K562 (cell line): ENCODE results near the gene AMMECR1. TPM values are rescaled to one million over a fixed set of nuclear protein-coding genes. Genes with fewer than 3 reads are reported as not detected.

Experiments used
- ARNT ChIP-seq, 2 experiments: fragments of 450-650 bp; IDR thresholded peaks; 2 replicates each; pipeline ENCODE4 v1.6.1; 2016; ENCODE audit warnings: mild to moderate bottlenecking in 1 of 2
- BMI1 ChIP-seq: fragments of 150-350 bp; IDR thresholded peaks from 2 replicates; pipeline ENCODE4 v1.6.1; 2014; ENCODE audit warnings: low read length
- C11orf30 ChIP-seq: fragments of 450-650 bp; IDR thresholded peaks from 2 replicates; pipeline ENCODE4 v1.6.1; 2016; ENCODE audit warnings: low read depth, mild to moderate bottlenecking
- FOXA3 ChIP-seq, 2 experiments: fragments of 450-650 bp in 1 of 2; sonication (generic) in 1 of 2; formaldehyde crosslinking; IDR thresholded peaks in 1 of 2; conservative IDR thresholded peaks in 1 of 2; 2 replicates each; pipeline versions ENCODE4 v1.4.0 to v1.8.0; 2020 to 2022; ENCODE audit warnings: mild to moderate bottlenecking in 2 of 2, missing genetic modification reagents in 1 of 2
- GATAD2A ChIP-seq: fragments of 450-650 bp; IDR thresholded peaks from 2 replicates; pipeline ENCODE4 v1.6.1; 2017
- HCFC1 ChIP-seq: IDR thresholded peaks from 2 replicates; pipeline ENCODE4 v1.6.1; 2012; ENCODE audit warnings: low read depth, low read length, improper control_type of control experiment
- HLTF ChIP-seq: fragments of 450-650 bp; IDR thresholded peaks from 2 replicates; pipeline ENCODE4 v1.6.1; 2016
- JUNB ChIP-seq: fragments of 450-650 bp; formaldehyde crosslinking; conservative IDR thresholded peaks from 2 replicates; pipeline ENCODE4 v1.4.0; 2020; ENCODE audit warnings: mild to moderate bottlenecking
- JUND ChIP-seq, 2 experiments: IDR thresholded peaks; 2 replicates in 1 of 2; 3 replicates in 1 of 2; pipeline ENCODE4 v1.6.1; 2011; ENCODE audit warnings: borderline replicate concordance in 2 of 2, low read depth in 2 of 2, low read length in 2 of 2, improper control_type of control experiment in 1 of 2, missing biosample characterization in 1 of 2, missing genetic modification characterization in 1 of 2, missing genetic modification reagents in 1 of 2
- MXI1 ChIP-seq: IDR thresholded peaks from 2 replicates; pipeline ENCODE4 v1.6.1; 2011; ENCODE audit warnings: low read depth, mild to moderate bottlenecking, improper control_type of control experiment, low read length
- POLR2AphosphoS2 ChIP-seq: IDR thresholded peaks from 2 replicates; pipeline ENCODE4 v1.6.1; 2012; ENCODE audit warnings: low read length, improper control_type of control experiment
- SMAD2 ChIP-seq: fragments of 150-350 bp; IDR thresholded peaks from 2 replicates; pipeline ENCODE4 v1.6.1; 2014; ENCODE audit warnings: low read depth, mild to moderate bottlenecking, low read length
- SRSF3 ChIP-seq: fragments of 200-400 bp; formaldehyde crosslinking; IDR thresholded peaks from 2 replicates; pipeline ENCODE4 v1.6.1; 2016; ENCODE audit warnings: mild to moderate bottlenecking, low read length, moderate library complexity; ENCODE audit not compliant: insufficient read depth
- STAG1 ChIP-seq: sonication (generic); formaldehyde crosslinking; IDR thresholded peaks from 2 replicates; pipeline ENCODE4 v1.5.0; 2020; ENCODE audit warnings: missing genetic modification reagents, borderline replicate concordance
- TGIF2 ChIP-seq: sonication (generic); formaldehyde crosslinking; IDR thresholded peaks from 2 replicates; pipeline ENCODE4 v1.8.1; 2022; ENCODE audit warnings: mild to moderate bottlenecking, missing genetic modification reagents, moderate library complexity
- TSC22D4 ChIP-seq: fragments of 450-650 bp; IDR thresholded peaks from 2 replicates; pipeline ENCODE4 v1.6.1; 2016; ENCODE audit warnings: missing genetic modification characterization, missing biosample characterization, control low read depth
- ZNF232 ChIP-seq: sonication (generic); formaldehyde crosslinking; IDR thresholded peaks from 2 replicates; pipeline ENCODE4 v1.8.0; 2022; ENCODE audit warnings: mild to moderate bottlenecking, missing genetic modification reagents
- ZNF253 ChIP-seq: fragments of 250-450 bp; sonication (Bioruptor Pico); conservative IDR thresholded peaks from 2 replicates; pipeline ENCODE4 v1.6.1; 2021; ENCODE audit warnings: mild to moderate bottlenecking
- ZNF347 ChIP-seq: fragments of 450-650 bp; formaldehyde crosslinking; IDR thresholded peaks from 2 replicates; pipeline ENCODE4 v1.4.0; 2020; ENCODE audit warnings: low read depth, mild to moderate bottlenecking, moderate library complexity
- ZNF384 ChIP-seq: IDR thresholded peaks from 2 replicates; pipeline ENCODE4 v1.6.1; 2012; ENCODE audit warnings: low read depth, low read length, improper control_type of control experiment
- polyA plus RNA-seq, 8 experiments: library from polyadenylated mRNA; depleted of rRNA in 4 of 8; stranded (reverse) in 5 of 8; unstranded in 3 of 8; fragments of >200 nt; fragmentation: Nextera tagmentation in 2 of 8; fragmentation: Illumina TruSeq in 1 of 8; extraction: Ambion mirVana in 2 of 8; extraction: Trizol in 1 of 8; gene quantifications; 2 replicates each; pipeline versions ENCODE4 v1.2.1 to v1.2.3, GENCODE V29; 2011 to 2014; ENCODE audit warnings: inconsistent platforms in 1 of 8, missing spikeins in 1 of 8
- total RNA-seq, 7 experiments: library from RNA; depleted of rRNA in 6 of 7; stranded (reverse); fragments of >200 nt in 6 of 7; fragmentation: Illumina TruSeq in 2 of 7; extraction: Trizol in 2 of 7; gene quantifications; 2 replicates each; pipeline versions ENCODE4 v1.2.1 to v1.2.3, GENCODE V29; 2011 to 2021; ENCODE audit warnings: low replicate concordance in 1 of 7
- TF ChIP-seq, protein P1 (sequence below): sonication (generic); formaldehyde crosslinking; IDR thresholded peaks from 2 replicates; pipeline ENCODE4 v1.8.1; 2023; ENCODE audit warnings: mild to moderate bottlenecking, missing genetic modification reagents
- TF ChIP-seq, protein P2 (sequence below), 2 experiments: IDR thresholded peaks; 2 replicates each; pipeline ENCODE4 v1.6.1; 2011; ENCODE audit warnings: borderline replicate concordance in 1 of 2, control low read depth in 1 of 2, low read depth in 1 of 2, low read length in 1 of 2, mild to moderate bottlenecking in 1 of 2, mixed read lengths in 1 of 2, moderate library complexity in 1 of 2; ENCODE audit not compliant: insufficient read depth in 1 of 2, insufficient read length in 1 of 2, poor library complexity in 1 of 2, severe bottlenecking in 1 of 2; ENCODE audit errors: extremely low read depth in 1 of 2

Gene AMMECR1
- total and polyA plus RNA-seq, 9 of the 15 experiments (the other 6 are each of a cell fraction or from before 2014, with no cell fraction given): 13.9 to 36.7 (median 23.6) TPM

DNA sequence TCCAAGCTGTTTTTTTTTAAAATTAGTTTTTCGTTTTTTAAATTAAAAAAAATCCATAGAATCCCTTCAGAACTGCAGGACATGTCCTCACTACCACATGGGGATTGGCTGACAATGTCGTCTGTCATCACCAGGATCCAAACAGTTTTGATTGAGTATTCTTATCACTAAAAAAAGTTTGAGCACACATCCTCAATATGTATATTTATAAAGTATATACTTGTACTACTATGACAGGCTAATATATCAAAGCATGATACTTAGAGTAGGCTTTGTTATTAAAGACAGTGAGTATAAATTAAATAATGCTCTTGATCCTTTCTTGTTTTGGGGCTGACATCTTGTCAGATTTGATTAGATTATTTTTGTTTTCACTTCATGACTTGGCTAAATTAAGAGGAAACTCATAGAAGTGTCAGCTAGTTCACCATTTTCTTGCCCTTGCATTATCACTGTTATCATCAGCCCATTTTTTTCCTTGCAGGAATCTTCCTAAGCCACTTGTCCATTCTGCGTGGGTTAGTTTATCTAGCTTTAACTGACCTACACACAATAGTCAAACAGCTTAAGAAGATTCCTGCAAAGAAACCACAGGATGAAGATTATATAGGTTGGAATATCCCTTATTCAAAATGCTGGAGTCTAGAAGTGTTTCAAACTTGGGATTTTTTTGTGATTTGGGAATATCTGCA is 92.8 kb downstream of the AMMECR1 start (continued):
- no peak for TF ChIP-seq JUNB (CRISPR knock-in tag)
- TF ChIP-seq JUND (IDR thresholded peaks at IDR 0.05; ENCODE audit: borderline replicate concordance, low read depth, low read length): no peak
- TF ChIP-seq JUND (tag; IDR thresholded peaks at IDR 0.05; ENCODE audit: borderline replicate concordance, low read depth, low read length): no peak
- TF ChIP-seq ZNF347 (CRISPR knock-in tag): no peak
- no peak for TF ChIP-seq HLTF
- TF ChIP-seq, protein P1, sequence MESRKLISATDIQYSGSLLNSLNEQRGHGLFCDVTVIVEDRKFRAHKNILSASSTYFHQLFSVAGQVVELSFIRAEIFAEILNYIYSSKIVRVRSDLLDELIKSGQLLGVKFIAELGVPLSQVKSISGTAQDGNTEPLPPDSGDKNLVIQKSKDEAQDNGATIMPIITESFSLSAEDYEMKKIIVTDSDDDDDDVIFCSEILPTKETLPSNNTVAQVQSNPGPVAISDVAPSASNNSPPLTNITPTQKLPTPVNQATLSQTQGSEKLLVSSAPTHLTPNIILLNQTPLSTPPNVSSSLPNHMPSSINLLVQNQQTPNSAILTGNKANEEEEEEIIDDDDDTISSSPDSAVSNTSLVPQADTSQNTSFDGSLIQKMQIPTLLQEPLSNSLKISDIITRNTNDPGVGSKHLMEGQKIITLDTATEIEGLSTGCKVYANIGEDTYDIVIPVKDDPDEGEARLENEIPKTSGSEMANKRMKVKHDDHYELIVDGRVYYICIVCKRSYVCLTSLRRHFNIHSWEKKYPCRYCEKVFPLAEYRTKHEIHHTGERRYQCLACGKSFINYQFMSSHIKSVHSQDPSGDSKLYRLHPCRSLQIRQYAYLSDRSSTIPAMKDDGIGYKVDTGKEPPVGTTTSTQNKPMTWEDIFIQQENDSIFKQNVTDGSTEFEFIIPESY (CRISPR knock-in tag): no peak
- no peak for TF ChIP-seq BMI1
- no peak for TF ChIP-seq SRSF3
- TF ChIP-seq, protein P2, sequence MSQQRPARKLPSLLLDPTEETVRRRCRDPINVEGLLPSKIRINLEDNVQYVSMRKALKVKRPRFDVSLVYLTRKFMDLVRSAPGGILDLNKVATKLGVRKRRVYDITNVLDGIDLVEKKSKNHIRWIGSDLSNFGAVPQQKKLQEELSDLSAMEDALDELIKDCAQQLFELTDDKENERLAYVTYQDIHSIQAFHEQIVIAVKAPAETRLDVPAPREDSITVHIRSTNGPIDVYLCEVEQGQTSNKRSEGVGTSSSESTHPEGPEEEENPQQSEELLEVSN (IDR thresholded peaks at IDR 0.05; ENCODE audit: borderline replicate concordance in 1 of 2, extremely low read depth in 1 of 2, insufficient read depth in 1 of 2, insufficient read length in 1 of 2, low read depth in 1 of 2, low read length in 1 of 2, poor library complexity in 1 of 2, severe bottlenecking in 1 of 2): no peak
- no peak for TF ChIP-seq STAG1 (CRISPR knock-in tag)
- TF ChIP-seq HCFC1: no peak
- no peak for TF ChIP-seq POLR2AphosphoS2
- no peak for TF ChIP-seq TGIF2 (CRISPR knock-in tag)
- no peak for TF ChIP-seq ARNT (IDR thresholded peaks at IDR 0.05)
- no peak for TF ChIP-seq ZNF232
- no peak for TF ChIP-seq FOXA3 (CRISPR knock-in tag; conservative IDR thresholded peaks at IDR 0.05 in 1 of 2, IDR thresholded peaks at IDR 0.05 in 1 of 2)
- no peak for TF ChIP-seq TSC22D4 (tag)
- TF ChIP-seq MXI1: no peak
- TF ChIP-seq GATAD2A: no peak
- peak; percentile 59; the same call in 1 of the 2 replicates for TF ChIP-seq ZNF384
- TF ChIP-seq C11orf30: 0 out of 2 replicates have a peak, but pooled peaks have one; percentile 8
- TF ChIP-seq SMAD2: no peak
- no peak for TF ChIP-seq ZNF253 (CRISPR knock-in tag)
